RPMI8226 (cell line): ENCODE results near the gene CXADR.

Experiments
- DNase-seq: peaks from one replicate; pipeline ENCODE4 v3.0.0-alpha.2; 2015

CXADR gene

GRCh38 chr21:17610911-17611310, 98.1 kb downstream of the CXADR start:
- peak; percentile 35 for DNase-seq

- DNase-seq = peak; percentile 88
Observed at GRCh38 chr21:17611414-17612022, 98.7 kb downstream of the CXADR start.

GRCh38 chr21:17612023-17612564, 99.3 kb downstream of the CXADR start:
- DNase-seq = peak; percentile 38

- DNase-seq = peak; percentile 91
Observed at GRCh38 chr21:17612565-17613241, 99.9 kb downstream of the CXADR start, which contains the start of gene BTG3. BTG3 (minus strand) TSS chr21:17612901; CDS start chr21:17609144, 3,757 bp downstream.

- peak; percentile 28 for DNase-seq
Observed at GRCh38 chr21:17613242-17613676, 100.4 kb downstream of the CXADR start.

GRCh38 chr21:17616831-17617230, 104.0 kb downstream of the CXADR start:
- DNase-seq = no peak

GRCh38 chr21:17622018-17622417, 109.2 kb downstream of the CXADR start:
- DNase-seq = no peak

- DNase-seq = no peak
Observed at GRCh38 chr21:17631195-17631594, 118.4 kb downstream of the CXADR start.

GRCh38 chr21:17636711-17637110, 123.9 kb downstream of the CXADR start:
- DNase-seq = no peak

- no peak for DNase-seq
Observed at GRCh38 chr21:17640821-17641220, 128.0 kb downstream of the CXADR start.
